Activated CD4-positive, alpha-beta T cell treated with anti-CD3 and anti-CD28 coated beads, Interleukin-2, Interleukin-6, amounts not matched to agents 100 ng/mL and 50 ng/mL, durations not matched to agents 16 hours and 8 hours (primary cell): ENCODE measurements around the gene SYPL1.

Experiments
- DNase-seq: peaks from one replicate; pipeline ENCODE4 v3.0.0-alpha.2; 2020

Gene SYPL1

GRCh38 chr7:106089647-106090046, 22.5 kb downstream of the SYPL1 start:
- DNase-seq, result no peak

GRCh38 chr7:106088014-106088413, 24.1 kb downstream of the SYPL1 start:
- no peak for DNase-seq

- DNase-seq, result no peak
Measured at GRCh38 chr7:106086062-106086461, 26.1 kb downstream of the SYPL1 start.

- DNase-seq, result no peak
Measured at GRCh38 chr7:106085015-106085414, 27.1 kb downstream of the SYPL1 start.

GRCh38 chr7:106083717-106084116, 28.4 kb downstream of the SYPL1 start:
- DNase-seq, result no peak

GRCh38 chr7:106082087-106082854, 29.8 kb downstream of the SYPL1 start:
- DNase-seq, result no peak

- no peak for DNase-seq
Measured at GRCh38 chr7:106080300-106080987, 31.7 kb downstream of the SYPL1 start.

GRCh38 chr7:106076537-106076936, 35.6 kb downstream of the SYPL1 start:
- no peak for DNase-seq

GRCh38 chr7:106075937-106076336, 36.2 kb downstream of the SYPL1 start:
- no peak for DNase-seq

- DNase-seq, result no peak
Measured at GRCh38 chr7:106074257-106074656, 37.9 kb downstream of the SYPL1 start.

GRCh38 chr7:106073701-106074100, 38.4 kb downstream of the SYPL1 start:
- no peak for DNase-seq

- DNase-seq, result no peak
Measured at GRCh38 chr7:106072715-106073091, 39.4 kb downstream of the SYPL1 start.

GRCh38 chr7:106071999-106072714, 40.0 kb downstream of the SYPL1 start:
- no peak for DNase-seq

- peak; percentile 85 for DNase-seq
Measured at GRCh38 chr7:106071356-106071998, 40.6 kb downstream of the SYPL1 start.

- DNase-seq, result no peak
Measured at GRCh38 chr7:106070567-106071254, 41.4 kb downstream of the SYPL1 start.

- DNase-seq, result no peak
Measured at GRCh38 chr7:106070201-106070551, 41.9 kb downstream of the SYPL1 start.

- DNase-seq, result no peak
Measured at GRCh38 chr7:106069471-106070200, 42.5 kb downstream of the SYPL1 start.

GRCh38 chr7:106068986-106069385, 43.1 kb downstream of the SYPL1 start:
- DNase-seq, result no peak

- DNase-seq, result no peak
Measured at GRCh38 chr7:106068538-106068961, 43.6 kb downstream of the SYPL1 start.

- no peak for DNase-seq
Measured at GRCh38 chr7:106067678-106068077, 44.4 kb downstream of the SYPL1 start.

- DNase-seq, result no peak
Measured at GRCh38 chr7:106065575-106066500, 46.3 kb downstream of the SYPL1 start.
